Neural crest cell (in vitro differentiated cells): ENCODE measurements around the gene PNP. TPM values are rescaled to one million over a fixed set of nuclear protein-coding genes. Genes with fewer than 3 reads are reported as not detected.
A peak's percentile ranks its signal among the peaks of the same experiment; 100 is the strongest.

Experiments used
- DNase-seq: peaks from one replicate; pipeline ENCODE4 v3.0.0; 2021; ENCODE audit warnings: low read depth, mixed read lengths, low spot score
- H3K27ac Mint-ChIP-seq: one replicate; pipeline ENCODE4 v1.8.0; 2021; ENCODE audit warnings: mild to moderate bottlenecking, mixed read lengths; ENCODE audit not compliant: unreplicated experiment
- H3K27me3 Mint-ChIP-seq: 2 replicates; pipeline ENCODE4 v1.8.0; 2021; ENCODE audit warnings: low read depth, mild to moderate bottlenecking, mixed read lengths
- H3K36me3 Mint-ChIP-seq: 2 replicates; pipeline ENCODE4 v1.8.0; 2021; ENCODE audit warnings: low read depth, mild to moderate bottlenecking, mixed read lengths
- H3K4me1 Mint-ChIP-seq: 2 replicates; pipeline ENCODE4 v1.8.0; 2021; ENCODE audit warnings: mixed read lengths
- H3K4me3 Mint-ChIP-seq: one replicate; pipeline ENCODE4 v1.8.0; 2021; ENCODE audit warnings: mild to moderate bottlenecking, mixed read lengths
- H3K9me3 Mint-ChIP-seq: 2 replicates; pipeline ENCODE4 v1.8.0; 2021; ENCODE audit warnings: mixed read lengths
- CTCF ChIP-seq: fragments of 200-600 bp; sonication (generic); conservative IDR thresholded peaks from 2 replicates; pipeline ENCODE4 v1.5.0; 2021; ENCODE audit warnings: antibody characterized with exemption, mild to moderate bottlenecking
- total RNA-seq: library from RNA; stranded (reverse); gene quantifications from 2 replicates; pipeline ENCODE4 v1.2.1, GENCODE V29; 2021

The PNP gene
- total RNA-seq, 1 donor from 2014 or later, result 35.1 TPM

- TF ChIP-seq CTCF, result no peak
- no peaks in the 10 kb centered on the region for H3K9me3 Mint-ChIP-seq
- peak overlapping the region; percentile 24 for H3K27ac Mint-ChIP-seq
- H3K36me3 Mint-ChIP-seq, result no peaks in the 10 kb centered on the region
- no peaks in the 10 kb centered on the region for H3K4me1 Mint-ChIP-seq
- H3K27me3 Mint-ChIP-seq, result peaks cover 23% of the 10 kb centered on the region
- no peak overlapping the region for H3K4me3 Mint-ChIP-seq
- no peak for DNase-seq
These were observed 20.1 kb downstream of the PNP start for GRCh38 chr14:20489093-20489994.

GRCh38 chr14:20490563-20490962 lies 21.4 kb downstream of the PNP start:
- no peaks in the 10 kb centered on the region for H3K4me1 Mint-ChIP-seq
- H3K36me3 Mint-ChIP-seq, result no peaks in the 10 kb centered on the region
- H3K4me3 Mint-ChIP-seq, result no peak overlapping the region
- no peak for TF ChIP-seq CTCF
- H3K9me3 Mint-ChIP-seq, result no peaks in the 10 kb centered on the region
- peaks cover 30% of the 10 kb centered on the region for H3K27me3 Mint-ChIP-seq
- H3K27ac Mint-ChIP-seq, result no peak overlapping the region
- DNase-seq, result no peak

- Mint-ChIP-seq H3K9me3 (no peaks in the 10 kb centered on the region), H3K4me1 (no peaks in the 10 kb centered on the region)
- TF ChIP-seq CTCF, result no peak
These were observed 23.3 kb downstream of the PNP start for GRCh38 chr14:20492486-20492885.

GRCh38 chr14:20493634-20494033 lies 24.4 kb downstream of the PNP start:
- no peak for TF ChIP-seq CTCF
- Mint-ChIP-seq H3K4me3 (no peak overlapping the region), H3K36me3 (no peaks in the 10 kb centered on the region), H3K27ac (no peak overlapping the region), H3K9me3 (no peaks in the 10 kb centered on the region), H3K4me1 (no peaks in the 10 kb centered on the region), H3K27me3 (peaks cover 28% of the 10 kb centered on the region)
- DNase-seq, result no peak

More at GRCh38 chr14:20492486-20492885, 23.3 kb downstream of the PNP start:
- no peak overlapping the region for H3K4me3 Mint-ChIP-seq
- H3K27ac Mint-ChIP-seq, result no peak overlapping the region
- DNase-seq, result no peak
- peaks cover 28% of the 10 kb centered on the region for H3K27me3 Mint-ChIP-seq
- H3K36me3 Mint-ChIP-seq, result no peaks in the 10 kb centered on the region

GRCh38 chr14:20494935-20495766 lies 25.9 kb downstream of the PNP start:
- Mint-ChIP-seq H3K9me3 (no peaks in the 10 kb centered on the region), H3K4me1 (no peaks in the 10 kb centered on the region), H3K27me3 (peaks cover 23% of the 10 kb centered on the region), H3K4me3 (no peak overlapping the region), H3K27ac (no peak overlapping the region), H3K36me3 (no peaks in the 10 kb centered on the region)
- TF ChIP-seq CTCF, result no peak
- DNase-seq, result no peak
